SK-N-DZ (cell line): ENCODE results near the gene TRIM67. TPM values are rescaled to one million over a fixed set of nuclear protein-coding genes. Genes with fewer than 3 reads are reported as not detected.
"Not testable (repeated sequence)": the region's sequence is repeated elsewhere in the genome, so short reads cannot be mapped to it uniquely, and the experiment has no call there.

Source experiments
- DNase-seq: peaks from one replicate; pipeline ENCODE4 v3.0.0-alpha.2; 2015; ENCODE audit warnings: low spot score
- polyA plus RNA-seq, 2 experiments: library from polyadenylated mRNA; depleted of rRNA; stranded (reverse); fragments of >200 nt; gene quantifications; 2 replicates each; pipeline ENCODE4 v1.2.3, GENCODE V29; 2014

Gene TRIM67
- polyA plus RNA-seq (2014; cell fraction: cytosol; rRNA removed) = 1.1 and 1.5 TPM in 2 replicates
- 1.8 and 2.6 TPM in 2 replicates for polyA plus RNA-seq (2014; cell fraction: nucleus; rRNA removed)

DNA sequence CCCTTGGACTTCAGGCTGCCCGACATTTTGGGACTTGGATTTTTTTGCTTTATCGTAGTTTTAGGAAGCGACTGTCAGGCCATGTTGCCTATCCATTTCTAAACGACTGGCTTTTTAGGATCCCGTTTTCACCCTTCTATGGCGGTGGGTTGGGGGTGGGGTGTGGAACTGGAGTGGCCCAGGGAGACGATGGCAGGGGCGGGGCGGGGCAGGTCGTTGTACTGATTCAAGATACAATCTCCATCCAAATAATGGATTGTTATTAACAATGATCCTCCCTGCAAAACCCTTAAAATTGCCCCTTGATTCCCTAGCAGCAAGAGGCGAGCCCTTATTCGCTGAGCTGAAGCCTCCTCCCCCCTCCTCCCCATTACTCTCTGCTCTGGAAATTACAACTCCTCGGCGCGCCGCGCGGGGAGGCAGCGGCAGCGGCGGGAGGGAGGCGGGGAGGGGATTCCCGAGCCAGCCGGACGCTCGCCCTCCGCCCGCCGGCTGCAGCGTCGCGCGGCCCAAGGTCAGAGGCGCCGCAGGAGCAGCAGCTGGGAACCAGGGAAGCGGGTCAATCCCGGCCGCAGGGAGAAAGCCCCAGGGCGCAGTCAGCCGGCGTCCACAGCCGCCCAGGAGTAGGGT, at the start of gene TRIM67:
Gene TRIM67, plus strand, starts transcription at position 392 of the 630 bp plus-strand sequence. CDS start 912 bp downstream, outside the sequence.
- peak; percentile 58 for DNase-seq

GRCh38 chr1:231116738-231117137, 45.1 kb upstream of the TRIM67 start:
- DNase-seq = no peak

GRCh38 chr1:231118704-231119453, 43.0 kb upstream of the TRIM67 start:
- DNase-seq = no peak

GRCh38 chr1:231121533-231121932, 40.3 kb upstream of the TRIM67 start:
- DNase-seq = no peak

- DNase-seq = no peak
These were observed 39.7 kb upstream of the TRIM67 start for GRCh38 chr1:231122143-231122542.

DNA sequence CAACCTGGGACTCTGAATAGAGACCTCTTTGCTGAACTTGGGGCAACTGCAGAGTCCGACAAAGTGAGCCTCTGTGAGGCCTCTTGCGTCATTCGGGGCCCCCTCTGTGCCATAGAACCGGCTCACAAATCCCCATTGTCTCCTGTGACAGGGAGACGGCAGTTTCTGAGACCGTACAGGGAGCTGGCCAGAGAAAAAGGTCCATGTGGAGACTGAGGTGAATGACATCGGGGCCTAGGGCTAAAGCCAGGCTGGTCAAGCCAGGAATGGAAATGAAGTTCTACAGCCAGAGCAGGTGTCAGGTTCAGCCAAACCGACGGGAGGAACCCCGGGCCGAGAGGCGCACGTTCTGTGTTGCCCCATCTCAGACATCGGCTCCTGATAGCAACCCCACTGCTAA, 37.1 kb upstream of the TRIM67 start:
- DNase-seq = no peak

DNA sequence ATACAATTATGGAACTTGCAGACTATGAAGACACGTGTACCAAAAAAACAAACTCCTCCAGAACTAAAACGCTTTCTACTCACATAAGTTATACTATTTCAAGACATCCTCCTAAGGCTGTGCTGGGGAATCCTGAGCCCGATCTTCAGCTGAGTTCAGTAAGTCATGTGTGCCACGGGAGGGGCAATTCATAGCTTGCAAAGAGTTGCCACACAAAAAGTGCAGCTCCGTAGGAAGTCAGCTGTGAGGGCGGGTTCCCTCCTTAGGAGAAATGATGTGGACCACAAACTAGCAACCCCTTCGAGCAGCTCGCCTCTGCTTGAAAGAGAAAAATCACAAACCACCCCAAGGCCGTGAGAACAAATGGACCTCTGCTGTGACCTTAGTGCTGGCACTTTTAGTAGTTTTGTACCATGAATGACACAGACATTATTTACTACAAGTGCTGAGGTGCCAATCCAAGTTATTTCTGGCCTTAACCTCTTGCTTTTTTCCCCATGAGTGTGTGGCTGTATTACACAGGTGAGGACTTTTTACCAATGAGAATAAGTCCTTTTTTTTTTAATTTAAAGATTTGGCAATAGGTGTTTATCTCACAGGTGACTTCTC, 35.8 kb upstream of the TRIM67 start:
- DNase-seq = no peak

DNA sequence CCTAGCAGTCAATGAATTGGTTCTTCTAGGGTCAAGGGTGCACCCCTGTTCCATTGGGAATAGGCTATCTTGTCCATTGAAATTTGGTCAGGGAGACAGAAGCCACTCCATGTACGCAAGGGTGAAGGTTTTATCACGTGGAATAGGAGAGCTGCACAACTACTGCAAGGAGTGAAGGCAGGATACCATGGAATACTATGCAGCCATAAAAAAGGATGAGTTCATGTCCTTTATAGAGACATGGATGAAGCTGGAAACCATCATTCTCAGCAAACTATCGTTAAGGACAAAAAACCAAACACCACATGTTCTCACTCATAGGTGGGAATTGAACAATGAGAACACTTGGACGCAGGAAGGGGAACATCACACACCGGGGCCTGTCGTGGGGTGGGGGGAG, 34.8 kb upstream of the TRIM67 start:
- not testable (repeated sequence) for DNase-seq

DNA sequence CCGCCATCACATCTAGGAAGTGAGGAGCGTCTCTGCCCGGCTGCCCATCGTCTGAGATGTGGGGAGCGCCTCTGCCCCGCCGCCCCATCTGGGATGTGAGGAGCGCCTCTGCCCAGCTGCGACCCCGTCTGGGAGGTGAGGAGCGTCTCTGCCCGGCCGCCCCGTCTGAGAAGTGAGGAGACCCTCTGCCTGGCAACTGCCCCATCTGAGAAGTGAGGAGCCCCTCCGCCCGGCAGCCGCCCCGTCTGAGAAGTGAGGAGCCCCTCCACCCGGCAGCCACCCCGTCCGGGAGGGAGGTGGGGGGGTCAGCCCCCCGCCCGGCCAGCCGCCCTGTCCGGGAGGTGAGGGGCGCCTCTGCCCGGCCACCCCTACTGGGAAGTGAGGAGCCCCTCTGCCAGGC, 33.4 kb upstream of the TRIM67 start:
- not testable (repeated sequence) for DNase-seq

- no peak for DNase-seq
These were observed 31.3 kb upstream of the TRIM67 start for GRCh38 chr1:231130544-231130943.

DNA sequence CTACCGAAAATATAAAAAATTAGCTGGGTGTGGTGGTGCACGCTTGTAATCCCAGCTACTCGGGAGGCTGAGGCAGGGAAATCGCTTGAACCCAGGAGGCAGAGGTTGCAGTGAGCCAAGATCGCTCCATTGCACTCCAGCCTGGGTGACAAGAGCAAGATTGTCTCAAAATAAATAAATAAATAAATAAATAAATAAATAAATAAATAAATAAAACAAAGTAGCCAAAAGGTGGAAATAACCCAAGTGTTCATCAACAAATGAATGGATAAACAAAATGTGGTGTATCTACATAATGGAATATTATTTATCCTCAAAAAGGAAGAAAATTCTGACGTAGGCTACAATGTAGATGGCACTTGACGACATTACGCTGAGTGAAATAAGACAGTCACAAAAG, 29.3 kb upstream of the TRIM67 start:
- DNase-seq = not testable (repeated sequence)

GRCh38 chr1:231134624-231135023, 27.2 kb upstream of the TRIM67 start:
- no peak for DNase-seq

GRCh38 chr1:231138236-231138635, 23.6 kb upstream of the TRIM67 start:
- no peak for DNase-seq

DNA sequence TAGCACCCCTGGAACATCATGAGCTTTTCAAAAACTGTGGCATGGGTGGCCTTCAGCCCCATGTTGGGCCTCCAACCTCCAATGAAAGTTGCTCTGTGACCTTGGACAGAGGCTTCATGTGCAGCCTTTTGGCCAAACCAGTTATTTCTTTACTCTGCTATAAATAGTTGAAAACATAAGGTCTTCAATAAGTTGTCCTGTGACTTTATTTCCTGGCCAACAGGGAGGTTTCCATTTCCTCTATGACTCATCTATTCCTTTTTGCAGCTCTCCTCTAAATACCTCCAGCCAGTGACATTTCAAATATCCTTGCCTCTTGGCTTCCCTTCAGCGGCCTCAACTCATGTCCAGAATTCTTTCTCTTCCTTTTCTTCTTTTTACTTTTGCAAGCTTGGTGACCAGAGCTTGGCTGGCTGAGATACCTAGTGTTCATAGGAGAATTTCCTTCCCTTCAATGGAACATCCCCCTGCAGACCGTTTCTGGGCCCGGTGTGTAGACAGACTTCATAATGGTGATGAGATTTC, 22.7 kb upstream of the TRIM67 start:
- DNase-seq = no peak

DNA sequence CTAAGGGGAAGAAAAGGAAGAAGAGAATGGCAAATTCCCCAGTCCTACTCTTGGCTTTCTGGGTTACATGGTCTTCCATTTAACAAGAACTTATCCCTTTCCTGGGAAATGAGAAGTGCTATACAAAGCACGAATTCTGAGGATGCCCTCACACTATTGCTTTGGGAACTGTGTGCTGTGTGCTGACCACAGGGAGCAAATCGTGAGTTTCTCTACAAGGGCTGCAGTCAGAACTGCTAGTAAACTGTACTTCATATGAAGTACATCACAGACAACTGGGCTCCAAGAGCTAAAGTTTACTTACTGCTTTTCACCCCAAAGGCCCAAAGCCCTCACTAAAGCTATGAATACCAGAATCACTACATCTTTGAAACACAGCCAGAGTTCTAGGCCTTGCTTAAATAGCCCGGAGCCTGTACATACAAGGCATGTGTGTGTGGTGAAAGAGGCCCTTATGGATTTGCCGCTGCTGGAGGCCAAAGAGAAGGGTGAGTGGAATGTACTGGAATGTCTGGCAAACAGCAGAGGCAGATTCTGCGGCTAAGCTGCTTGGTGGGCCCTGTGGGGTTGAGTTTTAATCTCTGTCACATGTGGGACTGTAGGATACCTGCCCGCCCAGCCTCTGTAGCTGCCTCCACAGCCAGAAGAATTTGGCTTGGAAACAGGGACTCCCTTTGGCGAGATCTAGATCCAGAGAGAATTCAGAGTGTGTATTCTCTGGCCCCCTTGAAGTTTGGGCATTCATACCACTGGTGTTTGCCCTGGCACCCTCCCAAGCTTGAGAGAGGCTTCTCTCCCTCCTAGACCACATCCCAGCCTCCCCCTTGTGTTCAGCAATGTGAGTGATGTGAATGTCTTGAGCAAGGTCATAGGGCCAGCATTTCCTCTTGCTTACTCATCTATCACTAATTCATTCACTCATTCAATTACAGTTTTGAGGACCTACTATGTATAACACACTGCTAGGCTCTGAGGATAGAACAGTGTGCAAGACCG, 21.9 kb upstream of the TRIM67 start:
- no peak for DNase-seq

GRCh38 chr1:231144416-231145193, 17.3 kb upstream of the TRIM67 start:
- no peak for DNase-seq

- no peak for DNase-seq
These were observed 14.0 kb upstream of the TRIM67 start for GRCh38 chr1:231147896-231148295.

- no peak for DNase-seq
These were observed 10.0 kb upstream of the TRIM67 start for GRCh38 chr1:231151811-231152210.

GRCh38 chr1:231153726-231154125, 8.1 kb upstream of the TRIM67 start:
- no peak for DNase-seq

- no peak for DNase-seq
These were observed 6.0 kb upstream of the TRIM67 start for GRCh38 chr1:231155808-231156207.
